Stimulated activated naive CD8-positive, alpha-beta T cell treated with anti-CD3 and anti-CD28 coated beads, Interleukin-15, amount 100 ng/mL, for 72 hours (primary cell): ENCODE measurements around the gene G6PD.
"Not testable (repeated sequence)": the region's sequence is repeated elsewhere in the genome, so short reads cannot be mapped to it uniquely, and the experiment has no call there.

ENCODE experiments used
- ATAC-seq: fragments of 150-1000 bp; cut with Tn5 transposase; 2 replicates; pipeline ENCODE4 v1.10.0; 2021; ENCODE audit warnings: mild to moderate bottlenecking, moderate library complexity
- DNase-seq, 2 donors: peaks; one replicate each; pipeline ENCODE4 v3.0.0; 2021 to 2022
- H3K27ac Mint-ChIP-seq, 2 donors: one replicate each; pipeline ENCODE4 v1.8.0; 2022; ENCODE audit warnings: mild to moderate bottlenecking in 2 of 2, mixed read lengths in 2 of 2, moderate library complexity in 2 of 2
- H3K27me3 Mint-ChIP-seq: one replicate; pipeline ENCODE4 v1.8.0; 2022; ENCODE audit warnings: mixed read lengths
- H3K4me1 Mint-ChIP-seq: one replicate; pipeline ENCODE4 v1.8.0; 2022; ENCODE audit warnings: mild to moderate bottlenecking, mixed read lengths
- H3K4me3 Mint-ChIP-seq, 2 donors: one replicate each; pipeline ENCODE4 v1.8.0; 2022; ENCODE audit warnings: mild to moderate bottlenecking in 2 of 2, mixed read lengths in 2 of 2, moderate library complexity in 1 of 2
- H3K9me3 Mint-ChIP-seq, 2 donors: one replicate each; pipeline ENCODE4 v1.8.0; 2022; ENCODE audit warnings: mixed read lengths in 2 of 2

G6PD gene

GRCh38 chrX:154552112-154552806 lies 5.6 kb upstream of the G6PD start:
- not testable (repeated sequence) for ATAC-seq, H3K27me3 Mint-ChIP-seq, H3K4me3 Mint-ChIP-seq, H3K27ac Mint-ChIP-seq, H3K9me3 Mint-ChIP-seq, DNase-seq
- H3K4me1 Mint-ChIP-seq, result peaks cover 41% of the 10 kb centered on the region

- H3K4me3 Mint-ChIP-seq, result peak overlapping the region; percentile 54 to 68
- ATAC-seq, result no peak
Observed at GRCh38 chrX:154549766-154550165, 3.1 kb upstream of the G6PD start.

GRCh38 chrX:154548028-154548316 lies 1.3 kb upstream of the G6PD start:
- DNase-seq (no peak), ATAC-seq (no peak)
- H3K27me3 Mint-ChIP-seq, result no peaks in the 10 kb centered on the region
- H3K27ac Mint-ChIP-seq, result peak overlapping the region; percentile 94 to 96
- peak overlapping the region; percentile 84 to 99 for H3K4me3 Mint-ChIP-seq
- H3K9me3 Mint-ChIP-seq, result no peaks in the 10 kb centered on the region
- H3K4me1 Mint-ChIP-seq, result peaks cover 66% of the 10 kb centered on the region

More at GRCh38 chrX:154549766-154550165, 3.1 kb upstream of the G6PD start:
- H3K4me1 Mint-ChIP-seq, result peaks cover 56% of the 10 kb centered on the region
- no peaks in the 10 kb centered on the region for H3K27me3 Mint-ChIP-seq
- no peaks in the 10 kb centered on the region for H3K9me3 Mint-ChIP-seq
- H3K27ac Mint-ChIP-seq, result peak overlapping the region in 1 of 2 donors; percentile 32
- DNase-seq, result no peak

- DNase-seq (peak; percentile 92 to 93), ATAC-seq (peak; percentile 82)
- H3K27ac Mint-ChIP-seq, result peak within 1 kb of the TSS; percentile 94 to 96
- no peaks in the 10 kb centered on the region for H3K9me3 Mint-ChIP-seq
- peak within 1 kb of the TSS; percentile 84 to 99 for H3K4me3 Mint-ChIP-seq
- H3K4me1 Mint-ChIP-seq, result peaks cover 69% of the 10 kb centered on the region
- no peaks in the 10 kb centered on the region for H3K27me3 Mint-ChIP-seq
Observed at GRCh38 chrX:154547245-154548027, 790 bp upstream of the G6PD start, which contains the start of gene IKBKG. Gene IKBKG (plus strand): TSS chrX:154547620. CDS start chrX:154552003, 4,383 bp downstream.

GRCh38 chrX:154545673-154546274 lies 872 bp downstream of the G6PD start:
- no peaks in the 10 kb centered on the region for H3K9me3 Mint-ChIP-seq
- no peak for ATAC-seq
- peak overlapping the region; percentile 71 to 76 for H3K4me3 Mint-ChIP-seq
- peaks cover 72% of the 10 kb centered on the region for H3K4me1 Mint-ChIP-seq
- H3K27ac Mint-ChIP-seq, result peak overlapping the region in 1 of 2 donors; percentile 34
- DNase-seq, result no peak
- no peaks in the 10 kb centered on the region for H3K27me3 Mint-ChIP-seq

- peak overlapping the region; percentile 90 to 99 for H3K27ac Mint-ChIP-seq
- H3K27me3 Mint-ChIP-seq, result no peaks in the 10 kb centered on the region
- peak overlapping the region; percentile 86 to 90 for H3K4me3 Mint-ChIP-seq
- no peaks in the 10 kb centered on the region for H3K9me3 Mint-ChIP-seq
- peak; percentile 13 to 57 for DNase-seq
- peaks cover 64% of the 10 kb centered on the region for H3K4me1 Mint-ChIP-seq
- ATAC-seq, result peak; percentile 41
Observed at GRCh38 chrX:154542723-154543424, 3.8 kb downstream of the G6PD start.

- H3K27me3 Mint-ChIP-seq, result no peaks in the 10 kb centered on the region
- H3K4me3 Mint-ChIP-seq, result peak overlapping the region; percentile 86 to 90
- H3K4me1 Mint-ChIP-seq, result peaks cover 68% of the 10 kb centered on the region
- ATAC-seq, result peak; percentile 40
- H3K27ac Mint-ChIP-seq, result peak overlapping the region; percentile 95 to 99
- DNase-seq, result peak; percentile 23 to 50
- H3K9me3 Mint-ChIP-seq, result no peaks in the 10 kb centered on the region
Observed at GRCh38 chrX:154541896-154542722, 4.5 kb downstream of the G6PD start.

GRCh38 chrX:154541589-154541895 lies 5.1 kb downstream of the G6PD start:
- Mint-ChIP-seq H3K9me3 (no peaks in the 10 kb centered on the region), H3K4me1 (peaks cover 68% of the 10 kb centered on the region), H3K4me3 (peak overlapping the region in 1 of 2 donors; percentile 90), H3K27me3 (no peaks in the 10 kb centered on the region), H3K27ac (no peak overlapping the region)
- ATAC-seq (no peak), DNase-seq (no peak)

GRCh38 chrX:154540897-154541535 lies 5.6 kb downstream of the G6PD start:
- Mint-ChIP-seq H3K4me1 (peaks cover 65% of the 10 kb centered on the region), H3K9me3 (no peaks in the 10 kb centered on the region), H3K27ac (peak overlapping the region in 1 of 2 donors; percentile 67), H3K27me3 (no peaks in the 10 kb centered on the region), H3K4me3 (peak overlapping the region in 1 of 2 donors; percentile 54)
- DNase-seq, result no peak
- ATAC-seq, result no peak

- not testable (repeated sequence) for H3K9me3 Mint-ChIP-seq, DNase-seq, H3K27me3 Mint-ChIP-seq, H3K4me3 Mint-ChIP-seq, ATAC-seq
- Mint-ChIP-seq H3K27ac (peak overlapping the region in 1 of 2 donors; percentile 88), H3K4me1 (peaks cover 61% of the 10 kb centered on the region)
Observed at GRCh38 chrX:154540365-154540764, 6.3 kb downstream of the G6PD start.

- Mint-ChIP-seq H3K4me1 (peaks cover 59% of the 10 kb centered on the region), H3K27ac (peak overlapping the region; percentile 76 to 78), H3K27me3 (no peaks in the 10 kb centered on the region), H3K9me3 (no peaks in the 10 kb centered on the region), H3K4me3 (no peak overlapping the region)
- no peak for ATAC-seq
- no peak for DNase-seq
Observed at GRCh38 chrX:154539077-154539476, 7.6 kb downstream of the G6PD start.

GRCh38 chrX:154535892-154536291 lies 10.8 kb downstream of the G6PD start:
- ATAC-seq (no peak), DNase-seq (no peak)
- no peaks in the 10 kb centered on the region for H3K27me3 Mint-ChIP-seq
- H3K4me1 Mint-ChIP-seq, result peaks cover 31% of the 10 kb centered on the region
- H3K27ac Mint-ChIP-seq, result no peak overlapping the region
- H3K4me3 Mint-ChIP-seq, result no peak overlapping the region
- H3K9me3 Mint-ChIP-seq, result no peaks in the 10 kb centered on the region

GRCh38 chrX:154534526-154535322 lies 11.9 kb downstream of the G6PD start:
- Mint-ChIP-seq H3K9me3 (no peaks in the 10 kb centered on the region), H3K4me1 (peaks cover 28% of the 10 kb centered on the region), H3K27ac (peak overlapping the region in 1 of 2 donors; percentile 78), H3K4me3 (peak overlapping the region in 1 of 2 donors; percentile 64), H3K27me3 (no peaks in the 10 kb centered on the region)
- DNase-seq, result peak; percentile 83 to 87
- peak; percentile 96 for ATAC-seq

GRCh38 chrX:154532690-154533089 lies 14.0 kb downstream of the G6PD start:
- Mint-ChIP-seq H3K9me3 (no peaks in the 10 kb centered on the region), H3K4me3 (no peak overlapping the region), H3K4me1 (peaks cover 16% of the 10 kb centered on the region), H3K27me3 (no peaks in the 10 kb centered on the region), H3K27ac (no peak overlapping the region)
- no peak for ATAC-seq
- no peak for DNase-seq
